Large intestine (tissue), 3 donors: ENCODE results near the gene SHC4. TPM values are rescaled to one million over a fixed set of nuclear protein-coding genes. Genes with fewer than 3 reads are reported as not detected.

Source experiments
- DNase-seq, 2 donors: peaks; one replicate each; pipeline versions ENCODE4 v3.0.0 to v3.0.0-alpha.2; 2013
- H3K27ac ChIP-seq: one replicate; pipeline ENCODE4 v1.5.1; 2013; ENCODE audit warnings: low read length
- H3K27me3 ChIP-seq: 2 replicates; pipeline ENCODE4 v1.6.1; 2013; ENCODE audit warnings: low read length; ENCODE audit not compliant: control insufficient read depth, insufficient read depth
- H3K36me3 ChIP-seq: 2 replicates; pipeline ENCODE4 v1.6.1; 2013; ENCODE audit warnings: low read length; ENCODE audit not compliant: control insufficient read depth, insufficient read depth
- H3K4me1 ChIP-seq: one replicate; pipeline ENCODE4 v1.6.1; 2013; ENCODE audit warnings: low read length; ENCODE audit not compliant: control insufficient read depth, insufficient read depth
- H3K4me3 ChIP-seq: one replicate; pipeline ENCODE4 v1.5.1; 2013; ENCODE audit warnings: low read length
- H3K9me3 ChIP-seq: one replicate; pipeline ENCODE4 v1.6.1; 2013; ENCODE audit warnings: mild to moderate bottlenecking, low read depth, low read length, moderate library complexity; ENCODE audit not compliant: control insufficient read depth
- WGBS: methylation state at CpG from one replicate; pipeline ENCODE4 v1.1.5; 2013; ENCODE audit warnings: low lambda C conversion rate; ENCODE audit not compliant: insufficient coverage; 5-methylcytosine and 5-hydroxymethylcytosine counted together
- polyA plus RNA-seq: library from polyadenylated mRNA; unstranded; fragments of 120-200 nt; gene quantifications from one replicate; pipeline ENCODE4 v1.2.1, GENCODE V29; 2013

SHC4 gene
- polyA plus RNA-seq, 1 donor, result 1.7 TPM

DNA sequence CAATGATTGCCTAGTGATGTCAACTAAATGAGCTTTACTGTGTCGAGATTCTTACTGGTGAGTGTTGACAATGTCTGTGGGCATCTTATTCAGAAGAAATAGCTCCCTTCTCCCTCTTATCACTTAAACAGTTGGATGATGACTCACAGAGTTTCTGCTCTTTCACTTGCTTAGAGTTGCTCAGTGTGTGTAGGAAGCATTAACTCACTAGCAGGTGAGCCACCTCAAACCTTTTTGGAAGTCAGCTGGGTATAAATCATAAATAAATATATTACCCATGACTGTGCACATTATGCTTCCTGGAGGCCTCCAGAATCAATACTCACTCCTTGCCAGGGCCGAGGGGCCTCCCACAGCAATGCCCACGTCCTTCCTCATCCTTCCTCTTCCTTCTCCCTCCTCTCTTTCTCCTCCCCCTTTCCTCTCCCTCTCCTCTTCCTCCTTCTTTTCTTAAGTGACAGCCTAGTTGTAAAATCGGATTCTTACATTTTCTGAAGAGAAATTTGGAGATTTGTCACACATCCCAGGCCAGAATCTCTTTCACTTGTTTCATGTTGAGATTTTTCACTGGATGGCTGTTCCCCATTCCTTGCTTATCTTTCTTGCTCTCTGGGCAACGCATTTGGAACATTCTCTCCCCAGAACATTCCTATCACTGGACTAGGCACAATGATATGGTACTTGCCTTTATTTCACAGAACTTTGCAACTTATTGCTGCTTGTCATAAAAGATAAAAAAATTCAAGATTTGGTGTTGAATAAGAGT is 17.5 kb downstream of the SHC4 start:
- DNase-seq, result no peak
- no peaks in the 10 kb centered on the region for H3K36me3 ChIP-seq
- H3K27ac ChIP-seq, result no peak overlapping the region
- no peak overlapping the region for H3K4me3 ChIP-seq
- no peaks in the 10 kb centered on the region for H3K27me3 ChIP-seq
- WGBS, result 60% methylated on average over 1 of the region's 5 CpGs
- H3K9me3 ChIP-seq, result no peaks in the 10 kb centered on the region
- no peaks in the 10 kb centered on the region for H3K4me1 ChIP-seq

DNA sequence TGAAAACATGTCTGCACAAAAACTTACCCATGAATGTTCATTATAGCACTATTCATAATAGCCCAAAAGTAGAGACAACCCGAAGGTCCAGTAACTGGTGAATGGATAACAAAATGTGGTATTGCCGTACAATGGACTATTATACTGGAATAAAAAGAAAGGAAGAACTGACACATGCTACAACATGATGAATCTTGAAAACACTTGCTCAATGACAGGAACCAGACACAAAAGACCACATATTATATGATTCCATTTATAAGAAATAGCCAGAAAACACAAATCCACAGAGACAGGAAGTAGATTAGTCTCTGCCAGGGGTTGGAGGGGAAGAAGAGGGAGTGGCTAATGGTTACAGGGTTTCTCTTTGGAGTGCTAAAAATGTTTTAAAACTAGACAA is 18.3 kb downstream of the SHC4 start:
- Histone ChIP-seq H3K4me1 (no peaks in the 10 kb centered on the region), H3K36me3 (no peaks in the 10 kb centered on the region), H3K27me3 (no peaks in the 10 kb centered on the region), H3K4me3 (no peak overlapping the region), H3K9me3 (no peaks in the 10 kb centered on the region), H3K27ac (no peak overlapping the region)
- WGBS, result 90% methylated on average over 2 of the region's 2 CpGs
- no peak for DNase-seq

DNA sequence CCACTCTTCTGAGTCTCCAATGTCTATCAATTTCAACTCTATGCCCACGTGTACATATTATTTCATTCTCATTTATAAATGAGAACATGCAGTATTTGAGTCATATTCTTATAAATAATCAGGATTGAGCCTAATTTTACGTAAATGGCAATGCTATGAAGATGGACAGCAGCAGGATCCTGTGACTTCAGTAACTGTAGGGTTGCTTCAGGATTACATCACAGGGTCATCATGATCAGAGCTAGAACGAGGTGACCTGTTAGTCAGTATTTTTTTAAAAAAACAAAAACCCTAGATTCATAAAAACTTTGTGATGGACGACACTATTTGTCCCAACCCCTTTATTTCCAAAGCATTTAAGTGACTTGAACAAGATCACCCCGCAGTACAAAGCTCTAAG is 21.8 kb downstream of the SHC4 start:
- Histone ChIP-seq H3K36me3 (no peaks in the 10 kb centered on the region), H3K4me3 (no peak overlapping the region), H3K27me3 (no peaks in the 10 kb centered on the region), H3K4me1 (no peaks in the 10 kb centered on the region), H3K9me3 (no peaks in the 10 kb centered on the region), H3K27ac (no peak overlapping the region)
- WGBS, result 83% methylated on average over 1 of the region's 5 CpGs
- no peak for DNase-seq

DNA sequence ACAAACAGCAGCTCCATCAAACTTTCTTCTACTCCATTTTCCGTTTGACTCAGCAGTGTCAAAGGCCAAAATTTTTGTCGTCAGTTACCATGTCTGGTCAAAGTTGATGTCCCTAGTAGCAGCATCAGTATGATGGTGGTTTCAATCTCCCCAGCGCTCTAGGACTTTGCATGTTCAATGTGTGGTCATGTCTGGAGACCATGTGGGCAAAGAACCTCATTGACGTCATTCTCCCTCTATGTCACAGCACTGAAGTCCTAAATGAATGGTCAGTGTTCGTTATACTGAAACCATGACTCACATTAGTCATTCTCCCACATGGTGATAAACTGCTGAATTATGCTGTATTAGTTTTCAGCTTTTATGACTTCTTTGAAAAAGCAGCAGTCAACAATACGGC is 23.2 kb downstream of the SHC4 start:
- no peak overlapping the region for H3K27ac ChIP-seq
- 60% methylated on average over 1 of the region's 6 CpGs for WGBS
- H3K27me3 ChIP-seq, result no peaks in the 10 kb centered on the region
- H3K9me3 ChIP-seq, result no peaks in the 10 kb centered on the region
- H3K4me1 ChIP-seq, result no peaks in the 10 kb centered on the region
- H3K36me3 ChIP-seq, result no peaks in the 10 kb centered on the region
- H3K4me3 ChIP-seq, result no peak overlapping the region
- no peak for DNase-seq

DNA sequence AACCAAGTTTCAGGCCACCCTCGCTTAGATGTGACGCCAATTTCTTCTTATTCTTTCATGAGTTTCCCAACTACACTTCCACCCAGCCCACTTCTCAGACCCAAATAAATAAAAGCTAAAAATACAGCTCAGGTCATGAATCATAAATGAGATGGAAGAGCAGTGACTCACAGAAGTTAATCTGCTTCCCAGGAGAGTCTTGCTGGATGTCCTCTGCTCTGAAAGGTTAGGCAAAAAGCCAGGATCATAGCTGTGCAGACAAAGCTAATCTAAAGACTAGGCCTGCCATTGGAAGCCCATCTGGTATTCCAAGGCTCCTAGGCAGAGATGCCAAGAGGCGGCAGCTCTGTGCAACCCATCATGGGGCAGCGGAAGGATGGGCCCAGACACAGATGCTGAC is 24.1 kb downstream of the SHC4 start:
- no peak overlapping the region for H3K27ac ChIP-seq
- DNase-seq, result no peak
- no peaks in the 10 kb centered on the region for H3K4me1 ChIP-seq
- H3K4me3 ChIP-seq, result no peak overlapping the region
- H3K9me3 ChIP-seq, result no peaks in the 10 kb centered on the region
- no peaks in the 10 kb centered on the region for H3K36me3 ChIP-seq
- WGBS, result no CpG with 5 or more reads among the region's 4 CpGs
- no peaks in the 10 kb centered on the region for H3K27me3 ChIP-seq

DNA sequence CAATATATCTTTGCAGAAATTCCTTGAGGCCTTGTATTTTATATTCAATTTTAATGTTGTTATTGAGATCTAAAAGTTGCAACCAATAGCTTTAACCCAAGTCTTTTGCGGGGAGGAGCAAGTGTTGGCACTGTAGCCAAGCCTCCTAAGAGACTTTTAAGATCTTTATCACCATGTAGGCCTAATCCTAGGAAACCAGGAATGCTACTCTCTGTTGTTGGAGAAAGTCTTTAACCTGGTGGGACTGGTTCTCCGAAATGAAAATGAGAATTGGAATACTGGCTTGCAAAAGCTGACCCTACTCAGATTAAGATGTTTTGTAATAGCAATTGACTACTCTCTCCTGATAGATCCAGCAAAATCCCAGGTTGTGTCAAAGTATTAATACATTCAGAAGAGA is 25.8 kb downstream of the SHC4 start:
- Histone ChIP-seq H3K4me1 (no peaks in the 10 kb centered on the region), H3K9me3 (no peaks in the 10 kb centered on the region), H3K4me3 (no peak overlapping the region), H3K27me3 (no peaks in the 10 kb centered on the region), H3K36me3 (no peaks in the 10 kb centered on the region), H3K27ac (no peak overlapping the region)
- no peak for DNase-seq
- WGBS, result no CpG with 5 or more reads among the region's 2 CpGs

DNA sequence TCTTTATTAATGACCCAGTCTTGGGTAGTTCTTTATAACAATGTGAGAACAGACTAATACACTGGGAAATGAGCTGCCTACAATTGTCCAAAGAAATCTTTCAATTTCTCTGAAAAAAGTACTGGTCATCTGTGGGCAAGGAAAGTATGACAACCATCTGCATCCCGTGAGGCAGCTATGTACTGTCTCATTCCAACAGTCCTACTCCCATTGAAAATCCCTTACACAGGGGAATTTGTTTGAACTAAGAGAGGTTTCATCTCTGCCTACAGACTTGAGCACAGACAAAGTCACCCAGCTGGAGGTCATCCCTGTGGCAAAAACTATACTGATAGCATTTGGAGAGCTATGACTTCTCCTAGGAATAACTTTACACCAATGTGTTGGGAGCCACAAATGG is 27.1 kb downstream of the SHC4 start:
- Histone ChIP-seq H3K36me3 (no peaks in the 10 kb centered on the region), H3K9me3 (no peaks in the 10 kb centered on the region), H3K4me1 (no peaks in the 10 kb centered on the region), H3K27ac (no peak overlapping the region), H3K4me3 (no peak overlapping the region), H3K27me3 (peaks cover 2% of the 10 kb centered on the region)
- no peak for DNase-seq
- WGBS, result no CpG with 5 or more reads among the region's 1 CpG

DNA sequence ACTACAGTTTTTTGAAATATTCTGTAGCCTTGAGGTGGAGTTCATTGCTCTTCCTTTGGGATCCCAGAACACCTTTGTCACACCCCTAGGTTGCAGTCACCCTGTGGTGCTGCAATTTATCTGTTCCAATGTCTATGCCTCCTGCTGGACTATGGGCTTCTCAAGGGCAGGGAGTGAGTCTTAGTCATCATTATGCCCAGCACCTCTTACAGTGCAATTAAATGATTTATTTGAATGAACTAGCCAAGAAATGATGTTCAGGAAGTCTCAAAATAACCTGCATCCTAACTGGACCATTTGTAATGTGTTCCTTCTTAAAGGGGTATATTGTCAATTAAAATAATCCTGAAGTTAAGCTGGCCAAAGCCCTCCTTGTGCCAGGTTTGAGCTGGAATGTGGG is 28.5 kb downstream of the SHC4 start:
- Histone ChIP-seq H3K27me3 (peaks cover 2% of the 10 kb centered on the region), H3K9me3 (no peaks in the 10 kb centered on the region), H3K27ac (no peak overlapping the region), H3K4me3 (no peak overlapping the region), H3K4me1 (no peaks in the 10 kb centered on the region), H3K36me3 (no peaks in the 10 kb centered on the region)
- no peak for DNase-seq

DNA sequence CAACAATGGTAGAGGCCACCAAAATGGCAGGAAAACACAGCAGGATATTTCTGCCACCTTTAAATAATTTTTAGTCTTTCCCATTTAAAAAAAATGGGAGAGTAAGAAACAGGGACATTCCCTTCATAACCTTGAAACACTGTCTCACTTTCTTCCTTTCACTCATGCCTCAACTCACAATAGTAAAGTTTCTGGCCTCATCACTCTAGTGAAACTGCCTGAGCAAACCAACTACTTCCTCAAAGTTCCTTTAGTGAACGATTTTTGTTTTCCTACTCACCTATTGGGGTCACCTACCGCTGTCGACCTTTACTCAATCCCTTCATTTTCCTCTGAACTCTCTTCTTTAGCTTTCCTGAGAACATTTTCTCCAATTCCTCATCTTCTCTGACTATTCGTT is 33.0 kb downstream of the SHC4 start:
- Histone ChIP-seq H3K9me3 (no peaks in the 10 kb centered on the region), H3K36me3 (no peaks in the 10 kb centered on the region), H3K4me3 (no peak overlapping the region), H3K4me1 (no peaks in the 10 kb centered on the region), H3K27ac (no peak overlapping the region), H3K27me3 (peaks cover 7% of the 10 kb centered on the region)
- no peak for DNase-seq
- 73% methylated on average over 4 of the region's 4 CpGs for WGBS

DNA sequence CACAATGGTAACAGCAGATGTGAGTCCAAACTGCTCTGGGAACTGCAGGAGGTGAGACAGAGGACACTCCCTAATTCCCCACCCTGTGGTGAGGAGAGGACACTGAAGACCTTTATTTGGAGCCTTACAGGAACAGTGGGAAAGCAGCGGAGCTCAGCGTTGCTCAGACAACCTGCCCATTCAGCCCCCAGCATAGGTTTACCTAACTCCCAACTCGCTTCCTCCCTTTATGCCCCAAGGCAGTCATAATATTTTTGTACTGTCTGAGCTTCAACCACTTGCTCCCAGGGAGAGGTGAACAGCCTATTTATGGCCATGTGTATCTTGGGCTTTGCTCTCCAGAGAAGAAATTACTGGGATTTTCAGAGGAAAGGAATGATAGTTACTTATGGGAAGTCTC is 34.1 kb downstream of the SHC4 start:
- WGBS, result no CpG with 5 or more reads among the region's 3 CpGs
- Histone ChIP-seq H3K4me1 (no peaks in the 10 kb centered on the region), H3K4me3 (no peak overlapping the region), H3K9me3 (no peaks in the 10 kb centered on the region), H3K27me3 (peaks cover 7% of the 10 kb centered on the region), H3K27ac (no peak overlapping the region), H3K36me3 (no peaks in the 10 kb centered on the region)
- DNase-seq, result no peak

DNA sequence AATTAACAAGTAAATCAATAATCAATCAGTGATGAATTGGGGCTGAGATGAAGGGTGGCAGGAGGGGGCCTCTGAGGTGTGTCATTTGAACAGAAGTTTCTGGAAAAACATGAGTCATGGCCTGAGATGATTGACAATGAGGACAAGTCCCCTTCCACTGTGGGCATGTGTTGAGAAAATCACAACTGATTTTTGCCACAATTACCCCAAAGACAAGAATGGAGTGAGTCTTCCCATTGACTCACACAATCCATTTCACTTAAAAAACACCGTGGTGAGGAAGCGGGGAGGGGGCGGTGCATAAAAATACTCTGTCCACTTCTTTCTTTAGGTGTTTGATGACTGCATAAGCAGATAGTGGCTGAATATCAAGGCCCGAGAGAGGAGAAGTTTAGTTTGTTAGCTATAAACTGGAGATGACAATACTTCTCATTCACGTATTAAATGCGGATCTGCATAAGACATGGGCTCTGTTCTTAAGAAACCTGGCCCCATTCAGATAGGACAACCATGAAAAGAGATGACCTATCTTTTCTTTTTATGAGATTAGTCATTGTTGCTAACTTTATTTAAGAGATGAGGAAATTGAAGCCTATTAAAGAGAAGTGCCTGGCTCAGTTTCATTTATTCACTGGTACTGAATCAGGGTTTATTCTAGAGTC is 34.7 kb downstream of the SHC4 start:
- 100% methylated on average over 1 of the region's 6 CpGs for WGBS
- DNase-seq, result no peak
- no peak overlapping the region for H3K27ac ChIP-seq

More for the DNA sequence above, 34.7 kb downstream of the SHC4 start:
- Histone ChIP-seq H3K27me3 (peaks cover 7% of the 10 kb centered on the region), H3K4me3 (no peak overlapping the region), H3K4me1 (no peaks in the 10 kb centered on the region), H3K9me3 (no peaks in the 10 kb centered on the region), H3K36me3 (no peaks in the 10 kb centered on the region)
